GM12875 (cell line): ENCODE measurements around the gene TMEM271.
"Not testable (repeated sequence)": the region's sequence is repeated elsewhere in the genome, so short reads cannot be mapped to it uniquely, and the experiment has no call there.

Experiments used
- H3K4me3 ChIP-seq: one replicate; pipeline ENCODE4 v1.5.1; 2011; ENCODE audit warnings: low read depth, low read length, control low read depth
- TF ChIP-seq, protein P1 (sequence below): IDR thresholded peaks from 2 replicates; pipeline ENCODE4 v1.5.1; 2011; ENCODE audit warnings: low read depth, mild to moderate bottlenecking, control low read depth, inconsistent platforms, low read length, moderate library complexity, borderline replicate concordance; ENCODE audit not compliant: insufficient read depth

The TMEM271 gene

DNA sequence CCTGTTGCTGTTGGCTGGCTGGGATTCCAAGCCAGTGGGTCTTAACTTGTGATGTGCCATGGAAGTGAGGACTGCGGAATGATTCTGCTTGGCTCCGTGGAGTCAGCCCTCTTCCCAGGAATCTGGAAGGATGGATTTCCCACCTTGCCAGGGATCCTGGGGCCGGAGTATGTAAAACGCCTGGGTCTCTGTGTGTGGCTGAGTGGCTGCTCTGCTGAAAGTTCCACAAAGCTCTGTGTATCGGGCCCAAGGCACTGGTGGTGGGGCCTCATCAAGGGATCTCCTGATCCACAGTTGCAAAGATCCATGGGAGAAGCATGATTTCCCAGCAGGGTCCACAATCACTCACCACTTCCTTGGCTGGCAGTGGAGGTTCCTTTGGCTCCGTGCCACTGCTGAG, 24.1 kb upstream of the TMEM271 start:
- TF ChIP-seq, protein P1, sequence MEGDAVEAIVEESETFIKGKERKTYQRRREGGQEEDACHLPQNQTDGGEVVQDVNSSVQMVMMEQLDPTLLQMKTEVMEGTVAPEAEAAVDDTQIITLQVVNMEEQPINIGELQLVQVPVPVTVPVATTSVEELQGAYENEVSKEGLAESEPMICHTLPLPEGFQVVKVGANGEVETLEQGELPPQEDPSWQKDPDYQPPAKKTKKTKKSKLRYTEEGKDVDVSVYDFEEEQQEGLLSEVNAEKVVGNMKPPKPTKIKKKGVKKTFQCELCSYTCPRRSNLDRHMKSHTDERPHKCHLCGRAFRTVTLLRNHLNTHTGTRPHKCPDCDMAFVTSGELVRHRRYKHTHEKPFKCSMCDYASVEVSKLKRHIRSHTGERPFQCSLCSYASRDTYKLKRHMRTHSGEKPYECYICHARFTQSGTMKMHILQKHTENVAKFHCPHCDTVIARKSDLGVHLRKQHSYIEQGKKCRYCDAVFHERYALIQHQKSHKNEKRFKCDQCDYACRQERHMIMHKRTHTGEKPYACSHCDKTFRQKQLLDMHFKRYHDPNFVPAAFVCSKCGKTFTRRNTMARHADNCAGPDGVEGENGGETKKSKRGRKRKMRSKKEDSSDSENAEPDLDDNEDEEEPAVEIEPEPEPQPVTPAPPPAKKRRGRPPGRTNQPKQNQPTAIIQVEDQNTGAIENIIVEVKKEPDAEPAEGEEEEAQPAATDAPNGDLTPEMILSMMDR: no peak
- no peak overlapping the region for H3K4me3 ChIP-seq

DNA sequence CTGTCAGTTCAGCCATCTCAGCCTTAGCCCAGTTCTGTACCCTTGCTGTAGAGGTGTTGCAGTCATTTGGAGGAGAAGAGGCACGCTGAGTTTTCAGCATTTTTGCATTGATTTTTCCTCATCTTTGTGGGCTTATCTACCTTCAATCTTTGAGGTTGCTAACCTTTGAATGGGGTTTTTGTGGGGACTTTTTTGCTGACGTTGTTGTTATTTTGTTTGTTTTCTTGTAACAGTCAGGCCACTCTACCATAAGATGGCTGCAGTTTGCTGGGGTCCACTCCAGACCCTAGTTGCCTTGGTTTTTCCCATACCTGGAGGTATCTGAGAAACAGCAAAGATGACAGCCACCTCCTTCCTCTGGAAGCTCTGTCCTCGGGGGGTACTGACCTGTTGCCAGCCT, 22.8 kb upstream of the TMEM271 start:
- H3K4me3 ChIP-seq: no peak overlapping the region
- TF ChIP-seq, protein P1: no peak

DNA sequence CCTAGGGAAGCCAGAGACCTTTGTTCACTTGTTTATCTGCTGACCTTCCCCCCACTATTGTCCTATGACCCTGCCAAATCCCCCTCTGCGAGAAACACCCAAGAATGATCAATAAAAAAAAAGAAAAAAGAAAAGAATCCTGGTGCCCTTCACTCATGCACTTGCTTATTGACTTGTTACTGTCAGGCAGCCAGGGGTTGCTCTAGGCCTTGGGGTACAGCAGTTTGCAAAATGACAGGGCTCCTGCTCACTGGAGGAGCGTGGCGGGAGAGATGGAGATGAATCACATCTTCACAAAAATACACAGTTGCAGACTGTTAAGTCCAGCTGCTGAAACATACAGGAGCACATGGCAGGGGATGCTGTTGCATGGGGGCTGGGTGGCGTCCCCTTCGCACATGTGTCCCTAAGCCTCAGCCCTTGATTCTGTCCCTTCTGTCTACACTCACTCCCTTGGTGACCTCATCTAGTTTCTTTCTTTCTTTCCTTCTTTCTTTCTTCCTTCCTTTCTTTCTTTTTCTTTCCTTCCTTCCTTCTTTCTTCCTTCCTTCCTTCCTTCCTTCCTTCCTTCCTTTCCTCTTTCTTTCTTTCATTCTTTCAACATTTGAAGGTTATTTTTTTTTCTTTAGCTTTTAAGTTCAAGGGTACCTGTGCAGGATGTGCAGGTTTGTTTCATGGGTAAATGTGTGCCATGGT, 16.9 kb upstream of the TMEM271 start:
- H3K4me3 ChIP-seq: no peak overlapping the region
- TF ChIP-seq, protein P1: no peak

DNA sequence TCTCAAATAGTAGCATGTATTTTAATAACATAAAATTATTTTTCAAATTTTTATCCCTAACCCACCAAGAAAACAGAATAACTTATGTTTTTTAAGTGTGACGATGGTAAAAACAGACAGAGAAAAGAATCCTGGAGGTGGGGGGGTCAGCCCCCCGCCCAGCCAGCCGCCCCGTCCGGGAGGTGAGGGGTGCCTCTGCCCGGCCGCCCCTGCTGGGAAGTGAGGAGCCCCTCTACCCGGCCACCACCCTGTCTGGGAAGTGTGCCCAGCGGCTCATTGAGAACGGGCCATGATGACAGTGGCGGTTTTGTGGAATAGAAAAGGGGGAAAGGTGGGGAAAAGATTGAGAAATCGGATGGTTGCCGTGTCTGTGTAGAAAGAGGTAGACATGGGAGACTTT, 16.1 kb upstream of the TMEM271 start:
- H3K4me3 ChIP-seq: not testable (repeated sequence)

DNA sequence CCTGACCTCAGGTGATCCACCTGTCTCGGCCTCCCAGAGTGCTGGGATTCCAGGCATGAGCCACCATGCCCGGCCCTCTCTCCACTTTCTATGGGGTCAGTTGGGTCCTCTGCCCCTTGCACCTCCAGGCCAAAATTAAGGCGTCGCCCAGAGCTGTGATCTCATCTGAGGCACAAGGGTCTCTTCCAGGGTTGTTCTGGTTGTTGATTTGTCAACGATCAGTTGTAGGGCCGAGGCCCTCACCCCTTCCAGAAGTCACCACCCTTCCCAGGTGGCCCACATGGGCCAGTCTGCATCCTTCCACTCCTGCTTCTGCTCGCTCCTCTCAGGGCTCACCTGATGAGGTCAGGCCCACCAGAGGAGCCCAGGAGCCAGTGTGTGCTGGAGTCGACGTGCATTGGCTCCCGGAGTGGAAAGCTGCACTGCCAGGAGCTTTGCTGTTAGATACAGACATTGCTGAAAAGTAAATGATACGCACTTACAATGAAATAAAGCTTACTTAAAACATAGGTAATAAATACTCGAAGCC, 14.3 kb upstream of the TMEM271 start:
- no peak overlapping the region for H3K4me3 ChIP-seq
- TF ChIP-seq, protein P1: no peak

DNA sequence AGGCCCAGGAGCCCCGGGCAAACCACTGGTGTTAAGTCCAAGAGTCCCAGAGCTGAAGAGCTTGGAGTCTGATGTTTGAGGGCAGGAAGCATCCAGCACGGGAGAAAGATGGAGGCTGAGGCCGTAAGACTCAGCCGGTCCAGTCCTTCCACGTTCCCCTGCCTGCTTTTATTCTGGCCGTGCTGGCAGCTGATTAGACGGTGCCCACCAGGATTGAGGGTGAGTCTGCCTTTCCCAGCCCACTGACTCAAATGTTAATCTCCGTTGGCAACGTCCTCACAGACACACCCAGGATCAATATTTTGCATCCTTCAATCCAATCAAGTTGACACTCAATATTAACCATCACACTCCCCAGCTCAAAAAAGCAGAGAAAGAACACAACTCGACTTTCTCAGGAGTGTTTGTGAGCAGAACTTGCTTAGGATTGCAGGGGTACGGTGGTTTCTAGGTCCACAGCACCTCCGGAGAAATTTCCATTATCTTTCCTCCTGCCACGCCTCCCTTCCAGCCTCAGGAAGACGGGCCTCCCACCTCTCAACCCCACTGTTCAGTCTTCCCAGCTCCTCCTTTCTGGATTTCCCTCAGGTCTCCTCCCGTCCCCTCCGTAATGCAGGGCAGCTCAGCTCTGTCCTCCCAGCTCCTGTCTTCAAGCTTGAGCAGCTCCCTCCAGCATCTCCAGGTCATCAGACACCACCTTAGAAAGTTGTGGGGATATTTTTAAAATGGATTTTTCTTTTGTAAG, 13.3 kb upstream of the TMEM271 start:
- TF ChIP-seq, protein P1: no peak
- no peak overlapping the region for H3K4me3 ChIP-seq

DNA sequence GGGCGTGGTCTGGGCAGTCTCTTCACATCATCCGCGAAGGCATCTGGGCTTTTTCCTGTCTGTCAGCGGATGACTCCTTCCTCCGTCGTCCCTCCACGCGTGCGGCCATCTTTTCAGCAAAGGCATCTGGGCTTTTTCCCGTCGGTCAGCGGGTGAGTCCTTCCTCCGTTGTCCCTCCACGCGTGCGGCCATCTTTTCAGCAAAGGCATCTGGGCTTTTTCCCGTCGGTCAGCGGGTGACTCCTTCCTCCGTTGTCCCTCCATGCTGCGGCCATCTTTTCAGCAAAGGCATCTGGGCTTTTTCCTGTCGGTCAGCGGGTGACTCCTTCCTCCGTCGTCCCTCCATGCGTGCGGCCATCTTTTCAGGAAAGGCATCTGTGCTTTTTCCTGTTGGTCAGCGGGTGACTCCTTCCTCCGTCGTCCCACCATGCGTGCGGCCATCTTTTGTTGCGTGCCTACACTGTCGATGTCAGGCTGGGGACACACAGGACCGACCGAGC, 12.3 kb upstream of the TMEM271 start:
- TF ChIP-seq, protein P1: no peak
- H3K4me3 ChIP-seq: no peak overlapping the region
